ENCODE measurements around the gene ASH1L.

DNA sequence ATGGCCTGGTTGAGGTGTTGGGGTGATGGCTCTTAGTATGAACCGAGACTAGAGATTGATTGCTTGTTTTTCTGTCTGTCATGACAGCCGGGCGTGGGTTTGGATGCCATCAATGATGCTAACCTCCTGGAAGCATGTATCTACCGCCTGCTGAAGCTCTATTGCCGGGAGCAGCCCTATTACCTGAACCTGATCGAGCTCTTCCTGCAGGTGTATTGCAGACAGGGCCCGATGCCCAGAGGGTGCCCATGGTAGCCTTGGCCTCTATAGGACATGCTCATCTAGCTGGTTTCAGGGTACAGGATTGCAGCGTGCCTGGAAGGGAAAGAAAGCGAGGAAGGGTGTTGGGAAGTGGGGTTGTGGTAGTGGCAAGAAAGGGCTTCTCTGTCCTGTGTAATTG is 244.5 kb downstream of the ASH1L start:
- TF ChIP-seq, protein P1, sequence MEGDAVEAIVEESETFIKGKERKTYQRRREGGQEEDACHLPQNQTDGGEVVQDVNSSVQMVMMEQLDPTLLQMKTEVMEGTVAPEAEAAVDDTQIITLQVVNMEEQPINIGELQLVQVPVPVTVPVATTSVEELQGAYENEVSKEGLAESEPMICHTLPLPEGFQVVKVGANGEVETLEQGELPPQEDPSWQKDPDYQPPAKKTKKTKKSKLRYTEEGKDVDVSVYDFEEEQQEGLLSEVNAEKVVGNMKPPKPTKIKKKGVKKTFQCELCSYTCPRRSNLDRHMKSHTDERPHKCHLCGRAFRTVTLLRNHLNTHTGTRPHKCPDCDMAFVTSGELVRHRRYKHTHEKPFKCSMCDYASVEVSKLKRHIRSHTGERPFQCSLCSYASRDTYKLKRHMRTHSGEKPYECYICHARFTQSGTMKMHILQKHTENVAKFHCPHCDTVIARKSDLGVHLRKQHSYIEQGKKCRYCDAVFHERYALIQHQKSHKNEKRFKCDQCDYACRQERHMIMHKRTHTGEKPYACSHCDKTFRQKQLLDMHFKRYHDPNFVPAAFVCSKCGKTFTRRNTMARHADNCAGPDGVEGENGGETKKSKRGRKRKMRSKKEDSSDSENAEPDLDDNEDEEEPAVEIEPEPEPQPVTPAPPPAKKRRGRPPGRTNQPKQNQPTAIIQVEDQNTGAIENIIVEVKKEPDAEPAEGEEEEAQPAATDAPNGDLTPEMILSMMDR (IDR thresholded peaks at IDR 0.05): no peak
- TF ChIP-seq POLR2A (IDR thresholded peaks at IDR 0.05; ENCODE audit: low read depth): no peak
- TF ChIP-seq POLR2AphosphoS5 (IDR thresholded peaks at IDR 0.05): no peak
